ENCODE results near the gene PARL. TPM values are rescaled to one million over a fixed set of nuclear protein-coding genes. Genes with fewer than 3 reads are reported as not detected.

PARL gene
- total RNA-seq, 2 donors from 2014 or later = 34.1 to 58.3 TPM

- no peaks in the 10 kb centered on the region for H3K27me3 ChIP-seq
- no peaks in the 10 kb centered on the region for H3K36me3 ChIP-seq
- no peak overlapping the region for H3K4me3 ChIP-seq
- no peaks in the 10 kb centered on the region for H3K9me3 ChIP-seq
- TF ChIP-seq CTCF (IDR thresholded peaks at IDR 0.05) = no peak
- DNase-seq (ENCODE audit: low spot score) = no peak
- no peak overlapping the region for H3K27ac ChIP-seq
- no peaks in the 10 kb centered on the region for H3K4me1 ChIP-seq
Measured at GRCh38 chr3:183904833-183905780, 20.4 kb upstream of the PARL start.

- Histone ChIP-seq H3K27ac (no peak overlapping the region), H3K36me3 (no peaks in the 10 kb centered on the region), H3K4me3 (no peak overlapping the region), H3K4me1 (no peaks in the 10 kb centered on the region), H3K27me3 (no peaks in the 10 kb centered on the region), H3K9me3 (no peaks in the 10 kb centered on the region)
- DNase-seq (ENCODE audit: low spot score) = no peak
- no peak for TF ChIP-seq CTCF (IDR thresholded peaks at IDR 0.05)
Measured at GRCh38 chr3:183898028-183898431, 13.3 kb upstream of the PARL start.

- no peak for DNase-seq (ENCODE audit: low spot score)
- Histone ChIP-seq H3K4me1 (no peaks in the 10 kb centered on the region), H3K4me3 (no peak overlapping the region), H3K27ac (no peak overlapping the region), H3K27me3 (no peaks in the 10 kb centered on the region), H3K36me3 (no peaks in the 10 kb centered on the region), H3K9me3 (no peaks in the 10 kb centered on the region)
- no peak for TF ChIP-seq CTCF (IDR thresholded peaks at IDR 0.05)
Measured at GRCh38 chr3:183897606-183898005, 12.9 kb upstream of the PARL start.

GRCh38 chr3:183896610-183897009 is 11.9 kb upstream of the PARL start:
- Histone ChIP-seq H3K27me3 (no peaks in the 10 kb centered on the region), H3K36me3 (no peaks in the 10 kb centered on the region), H3K9me3 (no peaks in the 10 kb centered on the region), H3K4me1 (no peaks in the 10 kb centered on the region), H3K4me3 (no peak overlapping the region), H3K27ac (no peak overlapping the region)
- no peak for DNase-seq (ENCODE audit: low spot score)
- TF ChIP-seq CTCF (IDR thresholded peaks at IDR 0.05) = no peak

- no peaks in the 10 kb centered on the region for H3K36me3 ChIP-seq
- no peaks in the 10 kb centered on the region for H3K4me1 ChIP-seq
- no peaks in the 10 kb centered on the region for H3K9me3 ChIP-seq
- H3K27me3 ChIP-seq = no peaks in the 10 kb centered on the region
- TF ChIP-seq CTCF (IDR thresholded peaks at IDR 0.05) = no peak
- no peak overlapping the region for H3K4me3 ChIP-seq
- H3K27ac ChIP-seq = no peak overlapping the region
- no peak for DNase-seq (ENCODE audit: low spot score)
Measured at GRCh38 chr3:183896184-183896583, 11.5 kb upstream of the PARL start.
